Testis (tissue), 3 donors: Measurements from ENCODE around the gene LCE2D. TPM values are rescaled to one million over a fixed set of nuclear protein-coding genes. Genes with fewer than 3 reads are reported as not detected.
A peak's percentile ranks its signal among the peaks of the same experiment; 100 is the strongest.

Source experiments
- DNase-seq: peaks from one replicate; pipeline ENCODE4 v3.0.0-alpha.2; 2019
- H3K27ac ChIP-seq, 2 donors: fragments of 200-600 bp; sonication (generic); one replicate each; pipeline ENCODE4 v1.5.1; 2019
- H3K27me3 ChIP-seq: fragments of 200-600 bp; sonication (generic); one replicate; pipeline ENCODE4 v1.5.1; 2019
- H3K36me3 ChIP-seq: fragments of 200-600 bp; sonication (generic); one replicate; pipeline ENCODE4 v1.5.1; 2017; ENCODE audit warnings: low read depth; ENCODE audit errors: missing control alignments
- H3K4me1 ChIP-seq: fragments of 200-600 bp; sonication (generic); one replicate; pipeline ENCODE4 v1.5.1; 2019
- H3K4me3 ChIP-seq, 2 donors: fragments of 200-600 bp; sonication (generic); one replicate each; pipeline ENCODE4 v1.5.1; 2017 to 2019
- H3K9me3 ChIP-seq: fragments of 200-600 bp; sonication (generic); one replicate; pipeline ENCODE4 v1.5.1; 2017
- POLR2A ChIP-seq: fragments of 450-650 bp; IDR thresholded peaks from one replicate; pipeline ENCODE4 v1.6.1; 2017; ENCODE audit warnings: antibody characterized with exemption, mild to moderate bottlenecking, moderate library complexity
- WGBS, 2 donors: methylation state at CpG; one replicate each; pipeline ENCODE4 v1.1.5; 2018; 5-methylcytosine and 5-hydroxymethylcytosine counted together
- intact Hi-C: fragments of 100-400 bp; cut with DNase I; formaldehyde crosslinking; loops from one replicate; pipeline ENCODE4 v1.15.1; 2023; ENCODE audit warnings: low total_unique reads
- polyA plus RNA-seq: library from polyadenylated mRNA; stranded (reverse); fragments of 350-450 nt; fragmentation: Illumina TruSeq; extraction: RNeasy Lipid Tissue Mini Kit (QIAGEN cat#74804); gene quantifications from one replicate; pipeline ENCODE4 v1.2.3, GENCODE V29; 2014; ENCODE audit warnings: low read depth, low replicate concordance; ENCODE audit not compliant: insufficient read depth
- total RNA-seq, 2 donors: library from RNA; depleted of rRNA; stranded (reverse); fragments of >200 nt; gene quantifications; one replicate each; pipeline ENCODE4 v1.2.3, GENCODE V29; 2016
- TF ChIP-seq, protein P1 (sequence below), 3 experiments: fragments of 450-650 bp in 2 of 3; fragments of 200-600 bp in 1 of 3; sonication (generic) in 1 of 3; IDR thresholded peaks; one replicate each; pipeline ENCODE4 v1.5.1; 2016 to 2019; ENCODE audit warnings: antibody characterized with exemption in 3 of 3, mild to moderate bottlenecking in 2 of 3, moderate library complexity in 1 of 3

Gene LCE2D
- total and polyA plus RNA-seq, 3 donors from 2014 or later: not detected

DNA sequence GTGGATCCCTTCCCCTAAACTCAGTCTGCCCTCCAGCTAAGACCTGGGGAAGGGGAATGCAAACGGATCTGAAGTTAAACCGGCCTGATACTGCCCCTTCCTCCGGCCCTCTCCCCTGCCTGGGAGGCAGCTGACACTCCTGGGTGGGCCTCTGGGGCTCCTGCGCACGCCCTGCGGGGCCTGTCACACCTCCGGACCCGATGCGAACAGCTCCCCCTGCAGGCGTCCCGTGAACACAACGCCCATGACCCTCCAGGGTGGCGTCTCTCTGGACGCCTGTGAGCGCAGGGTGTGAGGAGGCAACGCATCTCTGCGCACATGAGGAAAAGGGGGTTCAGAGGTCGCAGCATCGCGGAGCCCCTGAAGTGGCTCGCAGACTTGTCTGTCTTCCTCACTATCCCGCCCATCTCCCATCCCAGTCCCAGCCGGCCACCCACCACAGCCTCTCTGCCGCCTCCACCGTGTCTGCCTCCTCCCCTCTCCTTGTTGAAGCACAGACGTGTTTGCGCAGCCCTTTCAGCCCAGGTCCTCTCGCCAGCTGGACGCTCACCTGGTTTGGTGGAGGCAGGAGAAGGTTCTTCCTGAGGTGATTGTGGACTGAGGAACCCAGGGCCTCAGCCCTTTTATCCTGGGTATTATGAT is 39.9 kb upstream of the LCE2D start:
- intact Hi-C loops: no loop called here
- Histone ChIP-seq H3K9me3 (no peaks in the 10 kb centered on the region), H3K4me1 (no peaks in the 10 kb centered on the region), H3K36me3 (no peaks in the 10 kb centered on the region), H3K4me3 (peak overlapping the region in 1 of 2 donors; percentile 17), H3K27ac (no peak overlapping the region), H3K27me3 (no peaks in the 10 kb centered on the region)
- TF ChIP-seq, protein P1, sequence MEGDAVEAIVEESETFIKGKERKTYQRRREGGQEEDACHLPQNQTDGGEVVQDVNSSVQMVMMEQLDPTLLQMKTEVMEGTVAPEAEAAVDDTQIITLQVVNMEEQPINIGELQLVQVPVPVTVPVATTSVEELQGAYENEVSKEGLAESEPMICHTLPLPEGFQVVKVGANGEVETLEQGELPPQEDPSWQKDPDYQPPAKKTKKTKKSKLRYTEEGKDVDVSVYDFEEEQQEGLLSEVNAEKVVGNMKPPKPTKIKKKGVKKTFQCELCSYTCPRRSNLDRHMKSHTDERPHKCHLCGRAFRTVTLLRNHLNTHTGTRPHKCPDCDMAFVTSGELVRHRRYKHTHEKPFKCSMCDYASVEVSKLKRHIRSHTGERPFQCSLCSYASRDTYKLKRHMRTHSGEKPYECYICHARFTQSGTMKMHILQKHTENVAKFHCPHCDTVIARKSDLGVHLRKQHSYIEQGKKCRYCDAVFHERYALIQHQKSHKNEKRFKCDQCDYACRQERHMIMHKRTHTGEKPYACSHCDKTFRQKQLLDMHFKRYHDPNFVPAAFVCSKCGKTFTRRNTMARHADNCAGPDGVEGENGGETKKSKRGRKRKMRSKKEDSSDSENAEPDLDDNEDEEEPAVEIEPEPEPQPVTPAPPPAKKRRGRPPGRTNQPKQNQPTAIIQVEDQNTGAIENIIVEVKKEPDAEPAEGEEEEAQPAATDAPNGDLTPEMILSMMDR (IDR thresholded peaks at IDR 0.05): peak in 1 of 3 experiments; percentile 16
- no peak for TF ChIP-seq POLR2A
- peak; percentile 39 for DNase-seq
- 14 to 21% methylated on average over 4 to 25 of the region's 29 CpGs for WGBS, 2 donors

DNA sequence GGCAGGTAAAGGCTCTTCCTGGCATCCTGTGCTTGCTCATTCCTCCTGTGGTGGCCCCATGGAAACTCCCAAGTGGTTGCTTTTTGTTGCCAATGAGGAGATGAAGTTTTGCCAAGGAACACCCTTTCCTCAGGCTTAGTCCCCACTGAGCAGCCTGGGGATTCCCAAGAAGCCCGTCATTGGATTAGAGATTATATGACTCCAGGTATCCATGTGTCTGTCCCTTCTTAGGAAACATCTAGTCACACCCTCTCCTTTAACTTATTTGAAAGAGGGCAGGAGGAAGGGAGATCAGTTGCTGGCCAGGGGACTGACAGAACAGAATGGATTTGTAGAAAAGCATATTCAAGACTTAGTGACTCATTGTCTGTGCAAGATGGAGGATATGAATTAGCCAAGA is 36.4 kb upstream of the LCE2D start:
- Histone ChIP-seq H3K36me3 (no peaks in the 10 kb centered on the region), H3K4me3 (no peak overlapping the region), H3K27ac (no peak overlapping the region), H3K4me1 (no peaks in the 10 kb centered on the region), H3K9me3 (no peaks in the 10 kb centered on the region), H3K27me3 (no peaks in the 10 kb centered on the region)
- intact Hi-C loops: no loop called here
- DNase-seq: no peak
- WGBS, 2 donors: 63 to 80% methylated on average over 1 of the region's 1 CpG
- TF ChIP-seq POLR2A: no peak
- TF ChIP-seq, protein P1 (IDR thresholded peaks at IDR 0.05): no peak

DNA sequence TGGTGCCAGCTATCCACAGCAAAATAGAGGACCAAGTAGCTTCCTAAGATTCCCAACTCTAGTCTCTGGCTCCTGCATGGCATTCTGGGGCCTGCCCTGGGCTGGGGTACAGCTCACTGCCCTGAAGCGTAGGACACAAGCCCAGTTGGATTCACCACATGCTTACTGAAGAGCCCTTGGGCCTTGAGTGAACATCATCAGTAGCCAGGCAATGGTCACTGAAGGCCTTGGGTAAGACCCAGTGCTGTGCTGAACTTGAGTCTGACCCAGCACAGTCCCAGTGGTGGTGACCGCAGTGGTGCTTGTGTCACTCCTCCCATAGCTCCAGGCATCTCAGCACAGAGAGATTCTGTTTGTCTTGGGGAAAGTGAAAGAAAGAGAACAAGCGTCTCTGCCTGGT is 32.6 kb upstream of the LCE2D start:
- Histone ChIP-seq H3K27ac (no peak overlapping the region), H3K4me3 (no peak overlapping the region), H3K27me3 (no peaks in the 10 kb centered on the region), H3K9me3 (no peaks in the 10 kb centered on the region), H3K4me1 (no peaks in the 10 kb centered on the region), H3K36me3 (no peaks in the 10 kb centered on the region)
- TF ChIP-seq, protein P1 (IDR thresholded peaks at IDR 0.05): no peak
- no peak for TF ChIP-seq POLR2A
- DNase-seq: no peak
- intact Hi-C loops: no loop called here
- 93 to 94% methylated on average over 3 of the region's 3 CpGs for WGBS, 2 donors

DNA sequence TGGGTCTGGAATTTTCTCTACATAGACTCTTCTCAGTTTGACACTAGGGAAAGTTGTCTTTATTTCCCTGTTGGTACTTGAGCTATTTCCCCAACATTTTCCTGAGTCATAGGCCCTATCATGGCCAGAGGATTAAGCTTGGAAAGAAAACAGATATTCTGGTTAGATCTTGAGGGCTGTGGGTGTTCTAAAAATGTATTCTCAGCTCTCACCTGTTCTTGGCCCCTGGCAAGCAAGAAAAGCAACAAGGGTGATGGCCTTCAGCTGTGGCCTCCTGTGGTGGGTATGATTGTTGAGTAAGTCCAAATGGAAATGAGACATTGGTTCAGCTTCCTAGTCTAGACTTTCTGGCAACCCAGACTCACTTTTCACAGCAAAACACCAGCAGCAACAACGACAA is 22.8 kb upstream of the LCE2D start:
- intact Hi-C loops: no loop called here
- 74 to 100% methylated on average over 1 of the region's 1 CpG for WGBS, 2 donors
- H3K9me3 ChIP-seq: no peaks in the 10 kb centered on the region
- no peak overlapping the region for H3K27ac ChIP-seq
- H3K4me3 ChIP-seq: no peak overlapping the region
- H3K27me3 ChIP-seq: no peaks in the 10 kb centered on the region
- no peak for TF ChIP-seq POLR2A
- TF ChIP-seq, protein P1 (IDR thresholded peaks at IDR 0.05): no peak
- H3K4me1 ChIP-seq: no peaks in the 10 kb centered on the region
- no peak for DNase-seq
- no peaks in the 10 kb centered on the region for H3K36me3 ChIP-seq

DNA sequence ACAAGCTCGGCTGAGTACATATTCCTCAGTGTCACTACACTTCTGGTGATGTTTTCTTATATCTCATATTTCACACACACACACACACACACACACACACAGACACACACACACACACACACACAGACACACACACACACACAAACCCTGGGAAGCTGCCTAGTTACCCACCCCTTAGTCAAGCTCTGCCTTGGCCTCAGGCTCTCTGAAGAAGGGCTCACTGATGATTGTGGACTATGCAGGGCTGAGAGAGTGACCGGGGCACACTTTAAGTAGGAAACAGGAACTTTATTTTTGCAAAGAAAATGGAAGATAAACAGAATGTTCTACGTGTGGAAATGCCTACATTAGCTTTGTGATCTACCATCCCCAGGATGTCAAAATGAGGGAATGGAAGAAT is 19.2 kb upstream of the LCE2D start:
- intact Hi-C loops: no loop called here
- H3K4me3 ChIP-seq: no peak overlapping the region
- H3K27me3 ChIP-seq: no peaks in the 10 kb centered on the region
- H3K9me3 ChIP-seq: no peaks in the 10 kb centered on the region
- no peaks in the 10 kb centered on the region for H3K36me3 ChIP-seq
- no peaks in the 10 kb centered on the region for H3K4me1 ChIP-seq
- DNase-seq: no peak
- WGBS, 2 donors: 64 to 73% methylated on average over 3 of the region's 3 CpGs
- H3K27ac ChIP-seq: no peak overlapping the region
- no peak for TF ChIP-seq POLR2A
- TF ChIP-seq, protein P1 (IDR thresholded peaks at IDR 0.05): no peak
